Measurements from ENCODE around the gene PHOSPHO1. TPM values are rescaled to one million over a fixed set of nuclear protein-coding genes. Genes with fewer than 3 reads are reported as not detected.
A peak's percentile ranks its signal among the peaks of the same experiment; 100 is the strongest.

The PHOSPHO1 gene
- total RNA-seq, 1 donor from 2014 or later, result not detected

DNA sequence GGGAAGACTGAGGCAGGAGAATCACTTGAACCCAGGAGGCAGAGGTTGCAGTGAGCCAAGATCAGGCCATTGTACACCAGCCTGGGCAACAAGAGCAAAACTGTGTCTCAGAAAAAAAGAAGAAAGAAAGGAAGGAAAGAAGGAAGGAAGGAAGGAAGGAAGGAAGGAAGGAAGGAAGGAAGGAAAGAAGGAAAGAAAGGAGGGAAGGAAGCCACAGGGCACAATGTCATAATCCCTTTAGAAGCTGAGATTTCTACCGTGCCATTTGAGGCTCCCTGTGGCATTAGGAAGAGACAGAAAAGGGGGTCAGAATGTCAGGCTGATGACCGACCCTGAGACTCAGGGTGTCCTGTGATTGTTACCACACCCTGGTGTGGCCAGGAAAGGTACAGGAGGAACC lies 26.8 kb downstream of the PHOSPHO1 start:
- Histone ChIP-seq H3K27me3 (ENCODE audit: control insufficient read depth, insufficient read depth, low read length) (peaks cover 6% of the 10 kb centered on the region), H3K4me3 (ENCODE audit: low read depth, low read length) (no peak overlapping the region), H3K36me3 (ENCODE audit: control insufficient read depth, insufficient read depth, low read length) (no peaks in the 10 kb centered on the region)
- DNase-seq (ENCODE audit: low read depth) (no peak), FAIRE-seq (no peak)
- TF ChIP-seq, protein P1, sequence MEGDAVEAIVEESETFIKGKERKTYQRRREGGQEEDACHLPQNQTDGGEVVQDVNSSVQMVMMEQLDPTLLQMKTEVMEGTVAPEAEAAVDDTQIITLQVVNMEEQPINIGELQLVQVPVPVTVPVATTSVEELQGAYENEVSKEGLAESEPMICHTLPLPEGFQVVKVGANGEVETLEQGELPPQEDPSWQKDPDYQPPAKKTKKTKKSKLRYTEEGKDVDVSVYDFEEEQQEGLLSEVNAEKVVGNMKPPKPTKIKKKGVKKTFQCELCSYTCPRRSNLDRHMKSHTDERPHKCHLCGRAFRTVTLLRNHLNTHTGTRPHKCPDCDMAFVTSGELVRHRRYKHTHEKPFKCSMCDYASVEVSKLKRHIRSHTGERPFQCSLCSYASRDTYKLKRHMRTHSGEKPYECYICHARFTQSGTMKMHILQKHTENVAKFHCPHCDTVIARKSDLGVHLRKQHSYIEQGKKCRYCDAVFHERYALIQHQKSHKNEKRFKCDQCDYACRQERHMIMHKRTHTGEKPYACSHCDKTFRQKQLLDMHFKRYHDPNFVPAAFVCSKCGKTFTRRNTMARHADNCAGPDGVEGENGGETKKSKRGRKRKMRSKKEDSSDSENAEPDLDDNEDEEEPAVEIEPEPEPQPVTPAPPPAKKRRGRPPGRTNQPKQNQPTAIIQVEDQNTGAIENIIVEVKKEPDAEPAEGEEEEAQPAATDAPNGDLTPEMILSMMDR (IDR thresholded peaks at IDR 0.05; ENCODE audit: insufficient read depth, low read length, severe bottlenecking), result no peak

DNA sequence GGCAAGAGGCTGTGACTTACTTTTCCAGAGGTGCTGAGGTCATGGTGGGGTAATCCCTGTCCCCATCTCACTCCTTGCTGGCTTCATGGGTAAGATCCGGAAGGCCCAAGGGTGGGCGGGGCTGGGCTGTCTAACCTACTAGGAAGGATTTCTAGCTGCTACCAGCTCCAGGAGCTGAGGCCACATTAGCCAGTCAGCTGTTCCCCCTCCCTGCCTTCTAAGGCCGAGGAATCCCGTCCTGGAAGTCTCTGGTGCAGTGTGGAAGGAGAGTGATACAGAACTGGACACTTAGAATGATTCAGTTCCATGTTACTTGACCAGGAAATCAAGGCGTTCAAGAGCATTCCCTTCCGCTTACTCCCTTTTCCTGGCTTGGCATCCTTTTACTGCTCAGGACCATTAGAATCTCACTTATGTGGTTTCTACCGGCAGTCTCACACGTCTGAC lies 29.1 kb downstream of the PHOSPHO1 start:
- FAIRE-seq (no peak), DNase-seq (ENCODE audit: low read depth) (no peak)
- TF ChIP-seq, protein P1 (IDR thresholded peaks at IDR 0.05; ENCODE audit: insufficient read depth, low read length, severe bottlenecking), result no peak
- no peak overlapping the region for H3K4me3 ChIP-seq (ENCODE audit: low read depth, low read length)
- peaks cover 1% of the 10 kb centered on the region for H3K27me3 ChIP-seq (ENCODE audit: control insufficient read depth, insufficient read depth, low read length)
- H3K36me3 ChIP-seq (ENCODE audit: control insufficient read depth, insufficient read depth, low read length), result no peaks in the 10 kb centered on the region

DNA sequence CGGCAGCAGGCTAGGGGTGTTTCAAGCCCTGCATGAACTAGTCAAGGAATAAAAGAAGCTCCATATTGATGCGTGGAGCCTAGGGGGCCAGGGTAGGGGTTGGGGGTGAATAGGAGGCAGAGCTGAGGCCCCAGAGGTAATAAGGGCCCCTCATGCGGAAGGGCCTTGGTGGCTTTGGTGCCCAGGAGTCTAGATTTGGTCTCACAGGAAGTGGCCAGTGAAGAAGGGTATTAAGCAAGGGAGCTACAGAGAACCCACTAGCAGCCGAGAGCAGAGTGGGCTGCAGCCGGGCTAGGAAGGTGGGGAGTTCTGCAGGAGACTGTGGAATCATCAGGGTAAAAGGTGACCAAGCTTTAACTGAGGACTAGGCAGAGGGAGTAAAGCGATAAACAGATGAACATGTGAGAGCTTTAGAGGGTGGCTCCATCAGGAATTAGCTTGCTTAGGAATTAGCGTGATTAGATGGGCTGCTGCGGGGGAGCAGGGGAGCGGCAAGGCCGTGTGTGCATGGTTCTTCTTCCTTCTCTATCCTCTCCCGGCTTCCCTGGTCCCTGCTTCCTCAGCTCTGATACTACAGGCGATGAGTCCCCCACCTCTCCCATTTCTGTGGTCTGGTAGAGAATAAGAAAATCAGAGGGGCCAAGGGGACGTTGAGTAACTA lies 30.0 kb downstream of the PHOSPHO1 start:
- FAIRE-seq (no peak), DNase-seq (ENCODE audit: low read depth) (no peak)
- TF ChIP-seq, protein P1 (IDR thresholded peaks at IDR 0.05; ENCODE audit: insufficient read depth, low read length, severe bottlenecking), result no peak
- Histone ChIP-seq H3K4me3 (ENCODE audit: low read depth, low read length) (no peak overlapping the region), H3K27me3 (ENCODE audit: control insufficient read depth, insufficient read depth, low read length) (peaks cover 1% of the 10 kb centered on the region), H3K36me3 (ENCODE audit: control insufficient read depth, insufficient read depth, low read length) (no peaks in the 10 kb centered on the region)

DNA sequence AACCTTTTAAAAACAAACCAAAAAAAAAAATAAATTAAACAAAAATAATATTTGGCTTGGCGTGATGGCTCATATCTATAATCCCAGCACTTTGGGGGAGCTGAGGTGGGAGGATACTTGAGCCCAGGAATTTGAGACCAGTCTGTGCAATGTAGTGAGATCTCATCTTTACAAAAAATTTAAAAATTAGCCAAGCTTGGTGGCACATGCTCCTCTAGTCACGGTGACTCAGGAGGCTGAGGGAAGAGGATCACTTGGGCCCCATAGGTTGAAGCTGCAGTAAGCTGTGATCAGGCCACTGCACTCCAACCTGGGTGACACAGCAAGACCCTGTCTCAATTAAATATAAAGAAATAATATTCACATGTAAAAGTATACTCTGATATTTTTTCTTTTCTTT lies 32.4 kb downstream of the PHOSPHO1 start:
- no peaks in the 10 kb centered on the region for H3K36me3 ChIP-seq (ENCODE audit: control insufficient read depth, insufficient read depth, low read length)
- H3K4me3 ChIP-seq (ENCODE audit: low read depth, low read length), result no peak overlapping the region
- DNase-seq (ENCODE audit: low read depth) (no peak), FAIRE-seq (no peak)
- TF ChIP-seq, protein P1 (IDR thresholded peaks at IDR 0.05; ENCODE audit: insufficient read depth, low read length, severe bottlenecking), result no peak
- peaks cover 1% of the 10 kb centered on the region for H3K27me3 ChIP-seq (ENCODE audit: control insufficient read depth, insufficient read depth, low read length)

DNA sequence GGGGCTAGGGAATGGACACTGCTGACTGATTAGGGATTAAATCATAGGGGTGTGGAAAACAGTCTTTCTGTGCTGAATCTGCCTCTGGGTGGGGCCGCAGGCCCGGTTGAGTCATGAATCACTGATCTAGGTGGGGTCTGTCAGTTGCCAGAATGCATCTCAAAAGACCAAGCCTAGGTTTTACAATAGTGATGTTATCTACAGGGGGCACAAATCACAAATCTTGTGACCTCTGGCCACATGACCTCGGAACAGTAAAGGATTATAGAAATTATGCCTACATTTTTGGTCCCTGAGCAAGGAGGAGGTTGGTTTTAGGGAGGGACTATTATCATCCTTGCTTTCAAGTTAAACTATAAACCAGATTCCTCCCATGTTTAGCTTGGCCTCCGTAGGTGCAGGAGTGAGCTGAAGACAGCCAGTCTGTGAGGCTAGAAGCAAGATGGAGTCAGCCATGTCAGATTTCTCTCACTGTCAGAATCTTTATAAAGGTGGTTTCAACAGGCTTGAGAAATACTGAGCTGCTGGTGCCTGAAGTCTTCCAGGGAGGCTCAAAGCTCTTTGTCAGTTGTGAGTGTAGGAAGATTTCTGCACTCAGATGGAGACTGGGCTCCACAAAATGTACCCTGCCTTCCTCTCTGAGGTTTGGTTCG lies 33.1 kb downstream of the PHOSPHO1 start:
- H3K36me3 ChIP-seq (ENCODE audit: control insufficient read depth, insufficient read depth, low read length), result no peaks in the 10 kb centered on the region
- DNase-seq (ENCODE audit: low read depth) (peak; percentile 18), FAIRE-seq (no peak)
- H3K27me3 ChIP-seq (ENCODE audit: control insufficient read depth, insufficient read depth, low read length), result peaks cover 1% of the 10 kb centered on the region
- TF ChIP-seq, protein P1 (IDR thresholded peaks at IDR 0.05; ENCODE audit: insufficient read depth, low read length, severe bottlenecking), result no peak
- H3K4me3 ChIP-seq (ENCODE audit: low read depth, low read length), result no peak overlapping the region

Measured in bronchial epithelial cell (primary cell).